Eye (tissue), 1 donor: ENCODE results near the gene CNTN6.
"Not testable (repeated sequence)": the region's sequence is repeated elsewhere in the genome, so short reads cannot be mapped to it uniquely, and the experiment has no call there.

Source experiments
- DNase-seq: peaks from one replicate; pipeline ENCODE4 v3.0.0-alpha.2; 2015

CNTN6 gene

DNA sequence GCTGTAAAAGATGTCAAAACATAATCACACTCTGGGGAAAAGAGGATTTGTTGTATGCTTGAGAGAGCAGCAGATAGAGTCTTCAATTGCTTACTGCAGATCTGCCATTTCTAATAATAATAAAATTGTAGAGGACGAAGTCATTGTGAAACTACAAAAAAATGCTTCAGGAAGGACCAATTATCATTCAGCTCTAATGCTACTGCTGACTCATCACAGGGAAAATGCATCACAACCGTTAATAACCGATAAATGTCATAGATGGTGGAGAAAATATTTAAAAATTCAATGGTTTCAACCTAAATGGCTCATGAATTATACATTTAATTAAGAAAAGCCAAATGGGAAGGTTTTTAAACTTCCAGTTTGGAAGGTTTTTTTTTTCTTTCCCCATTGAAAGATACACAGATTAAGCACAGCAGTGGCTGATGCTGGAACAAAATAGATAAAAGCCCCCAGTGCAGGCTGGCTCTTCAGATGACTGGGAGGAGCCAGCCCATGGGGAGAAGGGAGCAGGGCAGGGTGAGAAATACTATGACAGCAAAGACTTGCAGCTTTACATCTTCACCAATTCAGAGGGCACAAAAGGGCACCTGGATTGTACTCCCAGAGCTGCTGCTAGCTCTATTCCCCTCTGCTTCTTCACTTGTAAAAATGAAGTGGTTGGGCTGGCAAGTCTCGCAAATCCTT is 196.1 kb downstream of the CNTN6 start:
- no peak for DNase-seq

DNA sequence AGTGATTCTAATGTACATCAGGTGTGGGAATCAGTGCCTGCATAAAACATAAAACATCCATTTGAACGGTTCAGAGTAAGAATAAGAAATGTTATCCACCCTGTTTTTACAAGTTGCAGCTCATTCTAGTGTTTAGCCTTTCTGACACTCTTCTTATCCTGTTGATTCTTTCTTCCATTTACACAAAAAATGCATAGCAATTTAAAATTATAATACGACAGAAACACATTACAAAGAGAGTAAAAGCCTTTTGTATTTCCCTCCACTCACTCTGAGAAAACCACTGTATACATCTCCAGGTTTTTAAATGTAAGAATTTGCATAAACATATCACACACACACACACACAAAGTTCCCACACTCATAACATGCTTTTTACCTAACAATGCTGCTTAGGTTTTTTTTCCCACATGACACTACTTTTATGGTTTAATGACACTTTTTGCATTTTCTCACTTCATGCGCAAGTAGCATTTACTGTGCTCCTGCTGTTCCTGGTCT is 199.8 kb downstream of the CNTN6 start:
- DNase-seq, result no peak

DNA sequence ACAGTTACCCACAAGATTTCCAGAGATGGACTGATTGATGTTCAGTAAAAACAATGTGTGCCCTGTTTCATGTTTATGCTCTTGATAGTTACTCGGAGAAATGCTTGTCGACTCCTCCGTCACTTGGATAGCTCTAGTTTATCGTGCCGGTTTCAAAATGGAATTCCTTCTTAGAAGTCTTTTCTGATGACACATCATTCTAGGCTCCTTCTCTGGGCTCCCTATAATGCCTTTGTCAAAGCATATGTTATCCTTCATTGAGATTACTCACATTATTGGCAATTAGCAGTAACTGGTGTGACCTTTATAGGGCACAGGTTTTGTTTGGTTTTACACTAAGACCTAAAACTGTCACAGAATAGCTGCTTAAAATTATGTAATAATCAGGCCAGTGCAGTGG is 201.8 kb downstream of the CNTN6 start:
- DNase-seq, result peak; percentile 7

- DNase-seq, result no peak
These were observed 225.6 kb downstream of the CNTN6 start for GRCh38 chr3:1318296-1319005.

DNA sequence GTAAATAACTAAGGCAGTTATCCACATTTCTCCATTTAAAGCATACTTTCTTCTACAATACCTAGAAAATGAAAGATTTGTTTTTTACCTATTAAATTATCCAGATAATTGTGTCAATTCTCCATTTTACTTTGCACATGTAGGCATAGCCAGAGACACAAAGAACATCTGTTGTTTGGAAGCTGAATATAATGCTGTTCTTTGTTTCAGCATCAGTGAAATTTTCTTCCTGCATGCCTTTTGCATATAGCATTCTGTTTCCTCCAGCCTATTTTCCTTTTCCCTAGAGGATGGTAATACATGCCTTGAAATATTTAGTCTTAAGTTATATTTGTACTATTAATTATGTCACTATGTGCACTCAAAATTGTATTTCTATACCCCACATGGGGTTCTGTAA is 233.7 kb downstream of the CNTN6 start:
- DNase-seq, result peak; percentile 4

- DNase-seq, result no peak
These were observed 237.3 kb downstream of the CNTN6 start for GRCh38 chr3:1330107-1330506.

DNA sequence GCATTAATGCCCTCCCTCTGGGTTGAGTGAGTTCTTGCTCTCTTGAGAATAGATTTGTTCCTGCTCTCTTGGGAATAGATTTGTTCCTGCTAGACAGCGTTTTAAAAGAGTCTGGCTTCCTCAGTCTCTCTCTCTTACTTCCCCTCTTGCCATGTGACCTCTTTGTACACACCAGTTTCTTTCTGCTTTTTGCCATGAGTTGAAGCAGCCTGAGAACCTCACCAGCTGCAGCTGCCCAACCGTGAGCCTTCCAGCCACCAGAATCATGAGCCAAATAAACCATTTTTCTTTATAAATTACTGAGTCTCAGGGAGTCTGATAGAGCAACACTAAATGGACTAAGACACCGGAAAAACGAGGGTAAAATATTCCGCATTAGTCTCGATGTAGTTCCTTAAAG is 253.6 kb downstream of the CNTN6 start:
- DNase-seq, result no peak

GRCh38 chr3:1348547-1348946 is 255.7 kb downstream of the CNTN6 start:
- DNase-seq, result no peak

DNA sequence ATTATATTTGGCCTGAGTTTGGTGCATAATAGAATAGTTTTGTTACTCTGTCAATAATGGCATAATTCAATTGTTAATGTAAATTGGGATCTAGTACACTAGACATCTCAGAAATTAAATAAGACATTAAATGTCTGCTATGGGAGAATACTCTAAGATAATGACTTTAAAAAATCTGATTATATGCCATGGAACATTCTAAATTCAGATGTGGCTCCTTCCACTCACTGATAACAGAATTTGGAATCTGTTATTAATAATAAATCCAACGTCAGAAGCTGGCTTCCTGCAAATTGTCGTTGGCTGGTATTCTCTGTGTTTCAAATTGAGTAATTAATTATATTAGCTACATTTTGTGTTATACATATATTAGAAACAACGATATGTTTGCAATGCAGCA is 258.1 kb downstream of the CNTN6 start:
- no peak for DNase-seq

GRCh38 chr3:1355691-1356090 is 262.9 kb downstream of the CNTN6 start:
- DNase-seq, result no peak

DNA sequence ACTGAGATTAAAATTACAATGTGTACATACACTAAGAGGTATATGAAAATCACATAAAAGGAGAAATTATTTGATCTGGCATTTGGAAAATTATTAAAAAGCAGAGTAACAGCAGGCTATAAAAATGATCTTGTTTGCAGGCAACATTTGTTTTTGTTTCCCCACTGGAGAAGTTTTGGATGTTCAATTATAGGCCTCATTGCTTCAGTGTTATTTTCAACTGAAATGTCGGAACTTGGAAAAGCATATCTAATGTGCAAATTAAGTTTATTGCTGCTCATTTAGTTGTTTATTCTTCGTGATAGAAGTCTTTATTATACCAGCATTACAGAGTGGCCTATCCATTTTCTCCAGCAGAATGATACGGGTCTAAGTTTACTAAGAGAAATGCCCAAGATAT is 263.3 kb downstream of the CNTN6 start:
- DNase-seq, result no peak

DNA sequence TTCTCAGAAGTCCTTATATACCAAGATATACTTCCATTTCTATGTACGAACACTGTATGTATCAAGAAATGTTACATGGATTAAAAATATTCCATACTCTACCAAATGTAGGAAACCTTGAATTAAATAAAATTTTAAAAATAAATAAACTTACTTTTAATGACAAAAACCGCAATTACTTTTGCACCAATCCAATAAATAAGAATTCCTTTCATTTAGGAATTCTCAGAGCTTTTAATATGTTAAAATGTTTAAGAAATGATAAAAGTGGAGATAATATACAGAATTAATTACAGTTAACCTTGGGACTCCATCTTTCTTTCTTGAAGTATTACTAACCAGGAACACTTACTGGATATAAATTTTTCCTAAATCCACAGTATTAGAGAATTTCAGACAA is 272.7 kb downstream of the CNTN6 start:
- no peak for DNase-seq

DNA sequence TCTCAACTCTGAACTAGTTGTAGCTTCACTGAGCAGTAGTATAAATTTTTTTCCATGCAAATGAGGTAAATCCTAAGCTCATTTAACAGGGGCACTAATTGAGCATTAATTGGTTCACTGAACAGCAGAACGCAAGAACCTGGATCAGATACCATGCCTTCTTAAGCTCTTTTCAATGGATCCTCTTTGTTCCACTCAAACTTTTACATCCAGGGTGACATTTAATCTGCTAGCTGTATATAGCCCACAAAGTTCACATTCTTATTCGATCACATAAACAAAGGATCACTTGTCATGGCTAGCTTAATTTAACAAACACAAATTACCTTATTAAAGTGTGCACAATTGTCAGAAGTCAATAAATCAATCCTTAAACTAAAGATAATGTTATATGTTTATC is 281.6 kb downstream of the CNTN6 start:
- no peak for DNase-seq

- DNase-seq, result no peak
These were observed 282.3 kb downstream of the CNTN6 start for GRCh38 chr3:1375145-1375544.

DNA sequence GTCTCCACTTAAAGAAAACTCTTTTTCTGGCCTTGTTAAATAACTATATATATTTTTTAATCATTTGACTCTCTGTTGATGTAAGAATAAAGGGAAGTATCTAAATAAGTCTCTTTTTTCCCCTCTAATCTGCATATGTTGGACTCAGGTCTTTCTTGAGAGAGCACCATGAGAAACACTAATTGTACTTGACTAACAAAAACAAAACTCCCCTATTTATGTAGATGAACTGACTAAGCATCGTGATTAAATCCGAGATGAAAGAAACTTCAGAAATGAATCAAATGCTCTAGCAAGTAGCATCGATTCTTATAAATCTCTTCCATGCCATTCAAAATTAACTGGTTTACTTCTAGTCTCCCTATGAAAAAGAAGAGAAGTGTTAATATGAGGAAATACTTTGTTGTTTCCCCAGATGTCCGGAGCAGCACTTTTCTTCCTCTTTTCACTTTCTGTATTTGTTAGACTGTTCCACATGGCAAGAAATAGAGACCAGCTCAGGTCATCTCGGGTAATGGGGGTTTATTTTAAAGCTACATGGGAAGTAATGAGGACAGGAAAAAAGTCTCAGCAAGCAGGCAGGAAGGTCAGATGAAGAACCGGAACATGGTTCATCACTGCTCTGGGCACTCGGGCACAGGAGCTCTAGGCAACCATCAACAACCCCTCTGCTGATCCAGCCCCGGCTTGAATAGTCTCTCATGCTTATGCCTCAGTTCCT is 288.3 kb downstream of the CNTN6 start:
- no peak for DNase-seq

DNA sequence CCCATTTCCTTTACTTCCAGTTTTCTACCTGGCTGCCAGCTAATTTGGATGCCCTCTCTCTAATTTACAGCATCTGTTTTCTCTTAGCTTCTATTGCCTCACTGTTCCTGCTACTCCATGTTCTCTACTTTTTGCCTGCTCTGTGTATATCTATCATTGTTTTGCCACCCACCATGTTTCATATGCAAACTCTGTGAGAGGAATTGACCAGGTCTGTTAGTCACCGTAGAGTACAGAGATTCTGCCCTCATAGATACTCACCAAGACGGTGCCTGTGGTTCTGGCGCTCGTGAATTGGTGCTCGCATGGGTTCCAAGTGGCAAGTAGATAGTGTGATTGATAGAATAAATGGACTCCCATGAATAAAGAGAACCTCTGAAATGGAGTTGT is 288.8 kb downstream of the CNTN6 start:
- DNase-seq, result no peak

GRCh38 chr3:1387396-1387905 is 294.6 kb downstream of the CNTN6 start:
- not testable (repeated sequence) for DNase-seq

GRCh38 chr3:1394188-1394587 is 301.4 kb downstream of the CNTN6 start:
- no peak for DNase-seq

GRCh38 chr3:1400571-1400970 is 307.7 kb downstream of the CNTN6 start:
- DNase-seq, result no peak

DNA sequence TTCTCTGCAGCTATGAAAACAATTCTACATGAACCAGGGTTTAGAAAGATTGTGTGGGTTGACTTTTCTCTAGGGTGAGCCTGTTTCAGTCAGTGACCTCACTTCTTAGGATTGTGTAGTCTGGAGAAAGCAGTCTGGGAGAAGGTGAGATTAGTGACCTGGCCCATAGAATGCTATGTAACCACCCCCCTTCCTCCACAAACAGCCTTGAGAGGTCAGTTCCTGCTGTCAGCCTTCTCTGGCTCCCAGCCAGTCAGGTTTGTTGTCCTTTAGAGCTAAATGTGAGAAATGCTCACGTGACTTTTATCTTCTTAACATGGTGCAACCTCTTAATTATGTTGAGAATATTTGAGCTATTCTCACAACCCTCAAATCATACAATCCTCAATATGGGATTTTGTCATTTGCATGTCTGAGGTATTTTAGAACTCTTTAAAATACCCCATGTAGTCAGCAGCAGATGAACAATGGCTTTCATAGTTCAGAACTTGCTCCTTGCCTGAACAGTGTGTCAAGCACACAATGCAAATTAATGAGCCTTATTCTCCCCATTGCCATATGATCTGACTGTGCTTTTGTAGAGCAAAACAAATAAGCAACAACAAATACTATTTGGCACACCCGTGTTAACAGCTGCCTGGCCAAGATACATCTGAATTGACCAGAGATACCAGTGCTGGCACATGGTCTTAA is 311.6 kb downstream of the CNTN6 start:
- DNase-seq, result peak; percentile 15

- no peak for DNase-seq
These were observed 313.4 kb downstream of the CNTN6 start for GRCh38 chr3:1406250-1406649.

DNA sequence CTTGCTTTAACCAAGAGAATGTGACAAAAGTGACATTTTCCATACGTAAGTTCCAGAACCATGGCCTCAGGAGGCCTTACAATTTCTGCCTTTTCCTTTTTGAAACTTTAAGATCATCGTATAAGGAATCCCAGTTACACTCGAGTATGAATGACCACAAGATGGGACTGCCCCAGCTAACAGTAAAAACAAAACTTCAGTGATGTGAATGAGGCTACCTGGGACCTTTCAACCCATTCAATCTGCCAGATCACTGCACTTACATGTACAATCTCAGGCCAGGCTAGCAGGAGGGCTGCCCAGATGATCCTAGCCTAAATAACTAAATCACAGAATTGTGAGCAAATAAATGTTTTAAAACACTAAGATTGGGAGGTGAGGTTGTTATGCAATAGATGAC is 328.8 kb downstream of the CNTN6 start:
- DNase-seq, result no peak

- peak; percentile 76 for DNase-seq
These were observed 330.8 kb downstream of the CNTN6 start for GRCh38 chr3:1423566-1424089.
